HCT116 (cell line): ENCODE results near the gene DNAJC6. TPM values are rescaled to one million over a fixed set of nuclear protein-coding genes. Genes with fewer than 3 reads are reported as not detected.

ENCODE experiments used
- ATAC-seq: fragments of 200-7000 bp; cut with Tn5 transposase; 2 replicates; pipeline ENCODE4 v1.9.1; 2020; ENCODE audit warnings: mild to moderate bottlenecking, moderate library complexity
- BruUV-seq: library from RNA; stranded (reverse); fragments of 400-500 nt; replicated peaks from 2 replicates; lab custom pipeline; 2021; lab: Mats Ljungman, UMichigan
- CTCF ChIA-PET: fragments of 300-600 bp; sonication (Branson Sonifier 250); formaldehyde crosslinking; loops from one replicate; lab custom pipeline; 2021; ENCODE audit warnings: antibody characterized with exemption; lab: Charles Lee
- POLR2A ChIA-PET: fragments of 300-600, 350-600 bp; sonication (Branson Sonifier 250); formaldehyde crosslinking; loops from one replicate; lab custom pipeline; 2021; ENCODE audit warnings: antibody characterized with exemption; lab: Charles Lee
- RAD21 ChIA-PET, 2 experiments: fragments of 300-600 bp; sonication (Branson Sonifier 250); formaldehyde crosslinking; loops; one replicate each; lab custom pipeline; 2023; ENCODE audit warnings: low total read pairs in 2 of 2; ENCODE audit not compliant: uncharacterized antibody in 2 of 2, unreplicated experiment in 2 of 2, low non-redundant PET in 1 of 2; lab: Charles Lee
- DNase-seq: peaks from one replicate; pipeline ENCODE4 v3.0.0-alpha.2; 2010; ENCODE audit warnings: low read depth, low spot score
- H2AFZ ChIP-seq: fragments of 200-600 bp; shearing (Covaris generic), sonication (generic); 2 replicates; pipeline ENCODE4 v1.6.1; 2017; ENCODE audit warnings: low read depth, mixed run types, mixed read lengths, antibody characterized with exemption, low read length; ENCODE audit not compliant: poor library complexity, severe bottlenecking
- H3K27ac ChIP-seq: 2 replicates; pipeline ENCODE4 v1.5.1; 2012; ENCODE audit warnings: low read depth, low read length
- H3K27me3 ChIP-seq: fragments of 200-600 bp; sonication (generic); 2 replicates; pipeline ENCODE4 v1.6.1; 2016; ENCODE audit warnings: mixed run types, low read length, mixed read lengths; ENCODE audit not compliant: insufficient read depth
- H3K36me3 ChIP-seq, 2 experiments: fragments of 200-500 bp in 1 of 2; fragments of 200-600 bp in 1 of 2; sonication (Bioruptor generic) in 1 of 2; sonication (generic) in 1 of 2; 2 replicates each; pipeline versions ENCODE4 v1.5.1 to v1.6.1; 2014 to 2016; ENCODE audit warnings: low read length in 2 of 2, inconsistent platforms in 1 of 2, mixed read lengths in 1 of 2, mixed run types in 1 of 2; ENCODE audit not compliant: insufficient read depth in 2 of 2, control insufficient read depth in 1 of 2
- H3K4me1 ChIP-seq, 2 experiments: fragments of 200-600 bp in 1 of 2; sonication (generic) in 1 of 2; 2 replicates each; pipeline versions ENCODE4 v1.5.1 to v1.6.1; 2012 to 2017; ENCODE audit warnings: low read length in 2 of 2, inconsistent platforms in 1 of 2, mild to moderate bottlenecking in 1 of 2, mixed read lengths in 1 of 2, mixed run types in 1 of 2, moderate library complexity in 1 of 2; ENCODE audit not compliant: insufficient read depth in 2 of 2, control insufficient read depth in 1 of 2
- H3K4me2 ChIP-seq: fragments of 200-600 bp; sonication (generic); 2 replicates; pipeline ENCODE4 v1.6.1; 2017; ENCODE audit warnings: mixed run types, low read length, mixed read lengths
- H3K4me3 ChIP-seq, 2 experiments: fragments of 200-600 bp in 1 of 2; sonication (generic) in 1 of 2; replicated peaks in 1 of 2; 2 replicates each; pipeline ENCODE4 v1.5.1; 2011 to 2016; ENCODE audit warnings: low read length in 2 of 2, control low read depth in 1 of 2, low read depth in 1 of 2, mild to moderate bottlenecking in 1 of 2, mixed read lengths in 1 of 2, mixed run types in 1 of 2
- H3K79me2 ChIP-seq: fragments of 200-600 bp; sonication (generic); 2 replicates; pipeline ENCODE4 v1.6.1; 2017; ENCODE audit warnings: mild to moderate bottlenecking, mixed run types, low read length, moderate library complexity, mixed read lengths; ENCODE audit not compliant: insufficient read depth
- H3K9ac ChIP-seq: fragments of 200-600 bp; sonication (generic); 2 replicates; pipeline ENCODE4 v1.6.1; 2016; ENCODE audit warnings: low read length, mixed read lengths
- H3K9me2 ChIP-seq: fragments of 200-600 bp; sonication (generic), shearing (Covaris generic); 2 replicates; pipeline ENCODE4 v1.6.1; 2017; ENCODE audit warnings: mixed run types, mild to moderate bottlenecking, moderate library complexity; ENCODE audit not compliant: insufficient read depth
- H3K9me3 ChIP-seq, 2 experiments: fragments of 200-500 bp in 1 of 2; fragments of 200-600 bp in 1 of 2; sonication (Bioruptor generic) in 1 of 2; sonication (generic) in 1 of 2; 2 replicates each; pipeline ENCODE4 v1.6.1; 2014 to 2017; ENCODE audit warnings: low read length in 2 of 2, mixed read lengths in 2 of 2, inconsistent platforms in 1 of 2, low read depth in 1 of 2, mild to moderate bottlenecking in 1 of 2, mixed run types in 1 of 2, moderate library complexity in 1 of 2; ENCODE audit not compliant: control insufficient read depth in 1 of 2, insufficient read depth in 1 of 2
- H4K20me1 ChIP-seq: fragments of 200-600 bp; sonication (generic), shearing (Covaris generic); 2 replicates; pipeline ENCODE4 v1.6.1; 2017; ENCODE audit warnings: mixed run types, mild to moderate bottlenecking, moderate library complexity; ENCODE audit not compliant: insufficient read depth
- CEBPB ChIP-seq: IDR thresholded peaks from 2 replicates; pipeline ENCODE4 v1.6.1; 2012; ENCODE audit warnings: low read depth
- CTCF ChIP-seq, 3 experiments: fragments of 200-600 bp in 1 of 3; sonication (generic) in 1 of 3; IDR thresholded peaks in 2 of 3; conservative IDR thresholded peaks in 1 of 3; 2 replicates each; pipeline ENCODE4 v1.5.1; 2012 to 2017; ENCODE audit warnings: low read depth in 2 of 3, low read length in 2 of 3, antibody characterized with exemption in 1 of 3, borderline replicate concordance in 1 of 3, control low read depth in 1 of 3, mild to moderate bottlenecking in 1 of 3, mixed read lengths in 1 of 3, mixed run types in 1 of 3, moderate library complexity in 1 of 3; ENCODE audit not compliant: insufficient read depth in 1 of 3
- ELF1 ChIP-seq: IDR thresholded peaks from 2 replicates; pipeline ENCODE4 v1.6.1; 2012; ENCODE audit warnings: low read depth, borderline replicate concordance
- EZH2 ChIP-seq: fragments of 200-600 bp; sonication (generic); IDR thresholded peaks from 2 replicates; pipeline ENCODE4 v1.6.1; 2017; ENCODE audit warnings: antibody characterized with exemption, mixed run types
- MAX ChIP-seq: IDR thresholded peaks from 2 replicates; pipeline ENCODE4 v1.6.1; 2012
- POLR2A ChIP-seq: IDR thresholded peaks from 2 replicates; pipeline ENCODE4 v1.7.0; 2011; ENCODE audit warnings: borderline replicate concordance; ENCODE audit not compliant: insufficient read depth, insufficient read length; ENCODE audit errors: extremely low read depth
- RAD21 ChIP-seq: IDR thresholded peaks from 2 replicates; pipeline ENCODE4 v1.6.1; 2012; ENCODE audit warnings: low read depth, mild to moderate bottlenecking
- SRF ChIP-seq: IDR thresholded peaks from 2 replicates; pipeline ENCODE4 v1.6.1; 2012; ENCODE audit warnings: low read depth
- ZBTB33 ChIP-seq: IDR thresholded peaks from 2 replicates; pipeline ENCODE4 v1.6.1; 2011; ENCODE audit warnings: mild to moderate bottlenecking, low read length, moderate library complexity; ENCODE audit not compliant: insufficient replicate concordance; ENCODE audit errors: extremely low read depth
- intact Hi-C: fragments of 100-400 bp; cut with micrococcal nuclease; formaldehyde crosslinking; loops from 2 replicates; pipeline ENCODE4 v1.10.0; 2022
- total RNA-seq: library from RNA; stranded (reverse); gene quantifications from one replicate; pipeline ENCODE4 v1.2.1, GENCODE V29; 2021; ENCODE audit not compliant: unreplicated experiment

Gene DNAJC6
- total RNA-seq, 1 experiment from 2014 or later = 9.0 TPM

DNA sequence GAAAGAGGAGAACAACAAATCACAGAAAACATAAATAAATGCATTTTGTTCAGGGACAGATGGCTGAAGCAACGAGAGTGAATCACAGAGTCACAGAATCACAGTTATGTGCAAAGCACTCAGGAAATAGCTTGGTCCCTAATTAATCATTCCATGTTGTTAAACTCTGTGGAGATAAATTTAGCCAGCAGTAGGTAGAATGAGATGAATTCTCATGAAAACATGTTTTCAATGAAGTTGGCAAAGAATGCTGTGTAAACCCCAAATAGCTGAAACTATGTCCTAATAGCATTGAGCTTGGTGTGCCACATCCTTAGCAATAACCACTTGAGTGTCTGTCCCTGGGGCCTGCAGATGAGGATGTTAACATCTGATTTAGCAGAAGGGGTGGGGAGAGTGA, 131.6 kb downstream of the DNAJC6 start:
- ChIA-PET RAD21 (no interaction called here), POLR2A (interaction anchor here (0.9 kb wide), 1 partner anchor 21 kb away, joined by 4 read pairs; the partner anchor contains the start of genes LEPR and LEPROT), CTCF (interaction anchor here (0.8 to 0.9 kb wide), 2 partner anchors 9 to 10 kb away, joined by 3 to 4 read pairs; no protein-coding TSS in a partner anchor)
- TF ChIP-seq ELF1 = no peak
- no peak for TF ChIP-seq POLR2A
- no peak for TF ChIP-seq EZH2
- TF ChIP-seq RAD21 = no peak
- TF ChIP-seq CEBPB = no peak
- no peak for TF ChIP-seq MAX
- no peak for TF ChIP-seq CTCF (IDR thresholded peaks at IDR 0.05 in 2 of 3, conservative IDR thresholded peaks at IDR 0.05 in 1 of 3; ENCODE audit: borderline replicate concordance in 1 of 3, insufficient read depth in 1 of 3, low read depth in 2 of 3, low read length in 2 of 3)
- TF ChIP-seq ZBTB33 = no peak
- TF ChIP-seq SRF = no peak
- Histone ChIP-seq H3K4me1 (no peaks in the 10 kb centered on the region), H3K4me3 (no peak overlapping the region), H3K27me3 (no peaks in the 10 kb centered on the region), H3K27ac (no peak overlapping the region), H3K79me2 (no peaks in the 10 kb centered on the region), H3K9me2 (no peaks in the 10 kb centered on the region), H2AFZ (no peak overlapping the region), H3K9me3 (no peaks in the 10 kb centered on the region), H4K20me1 (no peaks in the 10 kb centered on the region), H3K36me3 (no peaks in the 10 kb centered on the region), H3K9ac (no peak overlapping the region), H3K4me2 (no peak overlapping the region)
- DNase-seq (no peak), ATAC-seq (no peak)
- intact Hi-C loops = no loop called here
- no TSS peak for BruUV-seq
